NCI-H774 (cell line): ENCODE data around the gene TRIM44.

Experiments used
- DNase-seq: peaks from one replicate; lab custom pipeline; 2025; lab: John Stamatoyannopoulos, UW

Gene TRIM44

GRCh38 chr11:35662649-35663407, at the start of gene TRIM44:
TSS of gene TRIM44 (plus strand) at chr11:35662775. CDS start at chr11:35663112, 337 bp downstream.
- peak; percentile 81 for DNase-seq

DNA sequence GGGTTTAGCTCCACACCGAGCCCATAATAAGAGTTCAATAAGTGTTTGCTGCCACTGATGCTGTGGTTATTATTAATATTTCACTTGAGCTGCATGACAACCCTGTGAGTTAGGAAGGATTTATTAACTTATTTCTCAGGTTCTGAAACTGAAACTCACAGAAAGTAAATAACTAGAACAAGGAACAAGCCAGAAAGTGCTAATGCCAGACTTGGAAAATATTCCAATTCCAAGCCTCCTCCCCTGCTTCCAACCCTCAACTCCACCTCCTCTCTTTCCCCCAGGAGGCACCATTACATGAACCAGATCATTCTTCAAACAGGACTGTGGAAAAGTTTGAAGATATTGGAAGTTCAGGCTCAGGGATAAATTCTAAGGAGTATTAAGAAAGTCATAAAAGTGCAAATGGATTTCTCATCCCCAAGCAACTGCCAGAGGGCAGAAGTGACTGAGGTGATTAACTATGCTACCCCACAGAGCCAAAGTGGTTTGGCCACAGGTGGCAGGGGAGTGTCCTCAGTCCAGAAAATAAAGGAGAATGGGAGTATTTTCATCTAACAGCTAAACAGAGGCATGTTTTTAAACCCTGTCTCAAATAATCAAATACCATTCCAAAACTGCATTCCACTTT, 47.5 kb upstream of the TRIM44 start:
- DNase-seq: no peak

DNA sequence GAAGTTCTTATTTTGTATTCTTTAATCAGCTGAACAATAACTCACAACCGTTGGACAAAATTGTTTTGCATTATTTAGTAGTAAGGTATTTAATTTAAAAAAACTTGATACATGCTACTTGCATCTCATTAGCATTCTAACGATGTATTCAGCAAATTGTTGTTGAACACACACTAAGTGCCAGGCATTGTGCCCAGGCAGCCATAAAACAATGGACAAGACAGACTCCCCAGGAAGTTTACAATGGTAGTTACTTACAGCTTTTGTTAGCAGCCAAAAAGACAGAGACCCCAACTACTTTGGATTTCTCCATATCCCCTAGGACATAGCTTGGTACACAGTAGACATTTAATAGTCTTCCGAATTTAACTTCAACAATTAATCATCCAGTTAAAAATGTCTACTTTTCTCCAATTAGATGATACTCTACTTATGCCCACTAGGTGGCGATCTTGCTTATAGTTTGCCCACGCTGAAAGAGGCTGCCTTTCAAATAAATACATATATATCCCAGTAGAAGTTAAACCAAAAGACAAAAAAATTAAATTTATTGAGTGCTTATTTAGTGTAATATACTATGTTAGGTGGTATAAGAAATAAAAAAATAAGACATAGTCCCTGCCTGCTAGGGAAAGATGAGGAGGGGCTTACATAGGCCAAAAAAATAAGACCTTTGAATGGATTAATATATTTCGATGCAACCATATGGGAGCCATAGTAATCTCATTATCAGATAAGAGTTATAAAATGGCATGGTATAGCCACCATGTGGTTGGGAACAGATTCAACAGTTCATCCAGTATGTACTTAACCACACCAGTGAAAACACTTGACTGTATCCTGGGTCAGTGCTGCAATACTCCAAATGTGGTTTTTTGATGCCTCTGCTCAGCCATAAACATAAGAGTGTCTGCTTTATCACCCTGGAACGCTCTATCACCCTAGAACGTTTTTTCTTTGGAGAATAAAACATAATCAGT, 46.4 kb upstream of the TRIM44 start:
- peak; percentile 31 for DNase-seq

GRCh38 chr11:35617316-35617686, 45.3 kb upstream of the TRIM44 start:
- DNase-seq: no peak

DNA sequence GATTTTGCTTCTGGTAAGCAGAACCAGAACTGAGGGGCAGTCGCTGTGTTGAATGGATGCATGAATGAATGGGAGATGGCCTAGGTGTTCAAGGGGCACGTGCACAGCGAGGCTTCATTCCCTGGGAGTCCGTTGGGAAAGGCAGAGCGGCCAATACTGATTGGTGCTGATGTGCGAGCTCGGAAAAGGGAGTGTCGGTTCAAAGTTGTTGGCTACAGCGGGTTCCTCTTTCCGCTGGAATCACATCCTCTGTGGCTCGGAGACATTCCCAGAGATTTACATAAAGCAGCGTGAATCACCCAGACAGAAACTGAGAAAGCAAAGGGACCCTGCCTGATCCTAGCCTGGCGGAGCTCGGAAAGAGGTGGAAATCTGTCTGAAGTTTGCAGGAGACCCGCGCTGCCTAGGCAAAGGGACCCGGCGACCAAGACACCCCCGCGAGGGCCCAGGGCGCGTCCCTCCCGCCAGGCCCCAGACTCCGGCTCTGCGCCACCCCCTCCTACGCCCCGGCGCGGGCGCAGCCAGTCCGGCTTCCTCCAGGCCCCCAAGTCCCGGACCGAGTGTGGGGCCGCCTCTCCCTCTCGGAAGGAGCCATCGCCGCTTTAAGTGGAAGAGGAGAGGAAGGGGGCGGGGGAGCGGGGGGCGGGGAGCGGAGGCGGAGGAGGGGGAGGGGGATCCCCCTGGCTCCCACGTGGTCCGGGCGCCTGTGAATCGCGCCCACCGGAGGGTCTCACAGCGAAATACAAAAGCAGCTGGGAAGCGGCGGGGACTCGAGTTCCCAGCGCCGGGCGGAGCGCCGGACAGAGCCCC, 44.7 kb upstream of the TRIM44 start, which contains the start of gene FJX1:
TSS of gene FJX1 (plus strand) at position 774 of the 810 bp plus-strand sequence. CDS start 177 bp downstream, outside the sequence.
- peak; percentile 62 for DNase-seq

DNA sequence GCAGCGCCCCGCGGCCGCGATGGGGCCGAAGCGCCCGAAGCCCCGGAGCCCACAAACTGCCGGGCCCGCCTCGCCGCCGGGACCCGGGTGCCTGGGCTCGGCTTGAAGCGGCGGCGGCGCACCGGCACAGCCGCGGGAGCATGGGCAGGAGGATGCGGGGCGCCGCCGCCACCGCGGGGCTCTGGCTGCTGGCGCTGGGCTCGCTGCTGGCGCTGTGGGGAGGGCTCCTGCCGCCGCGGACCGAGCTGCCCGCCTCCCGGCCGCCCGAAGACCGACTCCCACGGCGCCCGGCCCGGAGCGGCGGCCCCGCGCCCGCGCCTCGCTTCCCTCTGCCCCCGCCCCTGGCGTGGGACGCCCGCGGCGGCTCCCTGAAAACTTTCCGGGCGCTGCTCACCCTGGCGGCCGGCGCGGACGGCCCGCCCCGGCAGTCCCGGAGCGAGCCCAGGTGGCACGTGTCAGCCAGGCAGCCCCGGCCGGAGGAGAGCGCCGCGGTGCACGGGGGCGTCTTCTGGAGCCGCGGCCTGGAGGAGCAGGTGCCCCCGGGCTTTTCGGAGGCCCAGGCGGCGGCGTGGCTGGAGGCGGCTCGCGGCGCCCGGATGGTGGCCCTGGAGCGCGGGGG, 44.0 kb upstream of the TRIM44 start:
- DNase-seq: no peak

DNA sequence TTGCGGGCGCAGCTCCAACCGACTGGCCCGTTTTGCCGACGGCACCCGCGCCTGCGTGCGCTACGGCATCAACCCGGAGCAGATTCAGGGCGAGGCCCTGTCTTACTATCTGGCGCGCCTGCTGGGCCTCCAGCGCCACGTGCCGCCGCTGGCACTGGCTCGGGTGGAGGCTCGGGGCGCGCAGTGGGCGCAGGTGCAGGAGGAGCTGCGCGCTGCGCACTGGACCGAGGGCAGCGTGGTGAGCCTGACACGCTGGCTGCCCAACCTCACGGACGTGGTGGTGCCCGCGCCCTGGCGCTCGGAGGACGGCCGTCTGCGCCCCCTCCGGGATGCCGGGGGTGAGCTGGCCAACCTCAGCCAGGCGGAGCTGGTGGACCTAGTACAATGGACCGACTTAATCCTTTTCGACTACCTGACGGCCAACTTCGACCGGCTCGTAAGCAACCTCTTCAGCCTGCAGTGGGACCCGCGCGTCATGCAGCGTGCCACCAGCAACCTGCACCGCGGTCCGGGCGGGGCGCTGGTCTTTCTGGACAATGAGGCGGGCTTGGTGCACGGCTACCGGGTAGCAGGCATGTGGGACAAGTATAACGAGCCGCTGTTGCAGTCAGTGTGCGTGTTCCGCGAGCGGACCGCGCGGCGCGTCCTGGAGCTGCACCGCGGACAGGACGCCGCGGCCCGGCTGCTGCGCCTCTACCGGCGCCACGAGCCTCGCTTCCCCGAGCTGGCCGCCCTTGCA, 43.3 kb upstream of the TRIM44 start:
- peak; percentile 48 for DNase-seq

DNA sequence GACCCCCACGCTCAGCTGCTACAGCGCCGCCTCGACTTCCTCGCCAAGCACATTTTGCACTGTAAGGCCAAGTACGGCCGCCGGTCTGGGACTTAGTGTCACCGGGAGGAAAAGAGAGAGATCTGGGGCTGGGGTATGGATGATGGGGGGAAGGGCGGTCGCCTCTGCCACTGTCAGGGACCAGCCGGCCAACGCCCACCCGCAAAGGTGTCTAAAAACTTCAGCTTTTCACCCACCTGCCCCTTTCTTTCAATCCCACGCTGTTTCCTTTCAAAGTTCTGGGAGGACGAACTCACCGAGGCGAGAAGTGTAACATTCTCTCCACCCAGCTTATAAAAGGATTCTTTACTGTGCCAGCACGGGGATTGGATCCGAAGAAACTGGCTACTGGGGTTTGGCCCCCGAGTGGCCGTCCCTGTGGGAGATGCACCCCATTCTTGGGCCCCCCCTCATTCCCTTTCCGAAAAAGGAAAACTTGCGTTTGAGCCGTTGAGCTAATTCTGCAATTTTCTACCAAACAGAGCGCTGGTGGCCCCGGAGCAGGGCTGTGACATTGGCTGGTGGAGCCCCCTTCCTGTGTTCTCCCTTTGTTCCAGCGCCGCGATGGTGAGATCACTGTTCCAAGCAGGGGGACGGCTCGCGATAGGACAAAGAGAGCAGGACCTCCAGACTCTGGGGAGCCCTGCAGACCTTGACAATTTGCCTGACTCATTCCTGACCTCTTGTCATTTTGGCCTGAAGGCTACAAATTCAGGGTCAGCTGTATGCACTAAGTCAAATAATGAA, 42.5 kb upstream of the TRIM44 start:
- peak; percentile 35 for DNase-seq

GRCh38 chr11:35620795-35621194, 41.8 kb upstream of the TRIM44 start:
- no peak for DNase-seq

GRCh38 chr11:35621620-35622019, 41.0 kb upstream of the TRIM44 start:
- no peak for DNase-seq

- DNase-seq: no peak
These were observed 40.5 kb upstream of the TRIM44 start for GRCh38 chr11:35622070-35622469.

GRCh38 chr11:35623621-35624168, 38.9 kb upstream of the TRIM44 start:
- no peak for DNase-seq

DNA sequence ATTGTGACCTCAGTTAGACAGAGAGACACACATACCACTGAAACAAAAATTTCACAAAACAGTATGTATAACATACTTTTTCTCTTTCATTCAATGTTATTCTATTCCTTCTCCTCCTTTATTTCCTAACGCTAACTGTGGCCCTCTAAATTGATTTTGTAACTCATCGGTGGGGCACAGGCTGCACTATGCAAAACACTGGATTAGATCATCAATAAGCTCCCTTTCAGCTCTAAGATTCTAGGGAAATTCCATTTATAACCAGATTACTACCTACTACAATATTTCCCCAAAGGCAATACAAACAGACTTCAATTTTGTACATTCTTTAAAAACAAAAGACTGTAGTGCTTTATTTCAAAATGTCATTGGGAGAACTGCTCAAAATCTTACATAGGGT, 38.3 kb upstream of the TRIM44 start:
- DNase-seq: no peak

GRCh38 chr11:35624781-35625180, 37.8 kb upstream of the TRIM44 start:
- no peak for DNase-seq

- DNase-seq: no peak
These were observed 36.1 kb upstream of the TRIM44 start for GRCh38 chr11:35626501-35626900.

GRCh38 chr11:35629511-35629910, 33.1 kb upstream of the TRIM44 start:
- no peak for DNase-seq

GRCh38 chr11:35629914-35630313, 32.7 kb upstream of the TRIM44 start:
- no peak for DNase-seq

GRCh38 chr11:35631891-35632290, 30.7 kb upstream of the TRIM44 start:
- DNase-seq: no peak

DNA sequence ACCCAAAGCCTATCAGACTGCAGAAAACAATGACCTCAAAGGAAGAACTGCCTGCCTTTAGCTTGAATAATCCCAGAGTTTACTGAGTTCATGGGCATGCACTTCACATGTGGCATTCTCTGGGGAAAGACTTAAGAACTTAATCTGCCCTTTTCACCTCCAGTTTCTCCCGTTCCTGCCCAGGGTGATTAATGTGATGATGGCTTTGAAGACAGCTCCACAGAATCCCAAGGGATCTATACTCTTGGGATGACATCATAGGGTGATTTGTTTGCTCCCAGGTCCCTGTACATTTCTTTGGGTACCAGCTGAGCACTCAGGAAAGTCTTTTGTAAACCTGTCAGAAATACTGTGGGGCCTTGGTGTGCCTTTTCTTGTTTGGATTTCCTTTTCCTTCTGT, 30.3 kb upstream of the TRIM44 start:
- DNase-seq: no peak
